HEK293 (cell line): ENCODE measurements around the gene RABGEF1.

Experiments used
- CTCF ChIA-PET: fragments of 350-600 bp; formaldehyde crosslinking; extraction: SDS; loops from one replicate; lab custom pipeline; 2021; ENCODE audit warnings: antibody characterized with exemption; lab: Yijun Ruan, JAX
- POLR2A ChIA-PET: fragments of 300-600 bp; formaldehyde crosslinking; extraction: SDS; loops from one replicate; lab custom pipeline; 2020; ENCODE audit warnings: antibody characterized with exemption, inconsistent platforms; lab: Yijun Ruan, JAX
- H3K27ac ChIP-seq: fragments of 200-500 bp; sonication (Bioruptor generic); 2 replicates; pipeline ENCODE4 v1.5.1; 2014; ENCODE audit warnings: low read depth, low read length, control low read depth, inconsistent platforms; ENCODE audit errors: extremely low read depth
- H3K36me3 ChIP-seq, 2 experiments: fragments of 200-500 bp in 1 of 2; sonication (Bioruptor generic) in 1 of 2; 1 replicate in 1 of 2; 2 replicates in 1 of 2; pipeline ENCODE4 v1.5.1; 2014 to 2017; ENCODE audit warnings: inconsistent platforms in 2 of 2, low read length in 2 of 2; ENCODE audit not compliant: control insufficient read depth in 2 of 2, insufficient read depth in 1 of 2
- H3K4me1 ChIP-seq: fragments of 200-500 bp; sonication (Bioruptor generic); 2 replicates; pipeline ENCODE4 v1.5.1; 2014; ENCODE audit warnings: mild to moderate bottlenecking, low read length, inconsistent platforms; ENCODE audit not compliant: control insufficient read depth, insufficient read depth
- H3K4me3 ChIP-seq: 2 replicates; pipeline ENCODE4 v1.5.1; 2011; ENCODE audit warnings: low read depth, mild to moderate bottlenecking, control low read depth, low read length, moderate library complexity
- H3K9me3 ChIP-seq: fragments of 200-500 bp; sonication (Bioruptor generic); 2 replicates; pipeline ENCODE4 v1.5.1; 2014; ENCODE audit warnings: low read depth, low read length, inconsistent platforms; ENCODE audit not compliant: control insufficient read depth, insufficient read depth
- BCL6B ChIP-seq: fragments of 450-650 bp; formaldehyde crosslinking; IDR thresholded peaks from 2 replicates; pipeline ENCODE4 v1.5.1; 2017; ENCODE audit warnings: missing biosample characterization, missing genetic modification characterization
- EGR2 ChIP-seq: fragments of 450-650 bp; formaldehyde crosslinking; IDR thresholded peaks from 2 replicates; pipeline ENCODE4 v1.5.1; 2016; ENCODE audit warnings: low read depth, missing biosample characterization, missing genetic modification characterization
- HOXA7 ChIP-seq: sonication (generic); formaldehyde crosslinking; IDR thresholded peaks from 2 replicates; pipeline ENCODE4 v1.8.1; 2022; ENCODE audit warnings: missing genetic modification reagents, borderline replicate concordance
- KLF7 ChIP-seq: fragments of 450-650 bp; formaldehyde crosslinking; IDR thresholded peaks from 2 replicates; pipeline ENCODE4 v1.5.1; 2016; ENCODE audit warnings: missing biosample characterization, missing genetic modification characterization, borderline replicate concordance
- PRDM6 ChIP-seq: fragments of 450-650 bp; formaldehyde crosslinking; IDR thresholded peaks from 2 replicates; pipeline ENCODE4 v1.5.1; 2017; ENCODE audit warnings: missing biosample characterization, missing genetic modification characterization
- ZEB2 ChIP-seq: fragments of 450-650 bp; formaldehyde crosslinking; IDR thresholded peaks from 2 replicates; pipeline ENCODE4 v1.5.1; 2016; ENCODE audit warnings: missing biosample characterization, missing genetic modification characterization
- ZNF132 ChIP-seq: fragments of 450-650 bp; formaldehyde crosslinking; IDR thresholded peaks from 2 replicates; pipeline ENCODE4 v1.5.1; 2017; ENCODE audit warnings: missing biosample characterization, missing genetic modification characterization, borderline replicate concordance
- ZNF146 ChIP-seq: fragments of 450-650 bp; formaldehyde crosslinking; IDR thresholded peaks from 2 replicates; pipeline ENCODE4 v1.5.1; 2016; ENCODE audit warnings: missing biosample characterization, missing genetic modification characterization
- ZNF148 ChIP-seq: fragments of 450-650 bp; formaldehyde crosslinking; IDR thresholded peaks from 2 replicates; pipeline ENCODE4 v1.5.0; 2017; ENCODE audit warnings: missing biosample characterization, missing genetic modification characterization, borderline replicate concordance
- ZNF174 ChIP-seq: fragments of 450-650 bp; formaldehyde crosslinking; IDR thresholded peaks from 2 replicates; pipeline ENCODE4 v1.5.0; 2017; ENCODE audit warnings: missing biosample characterization, mild to moderate bottlenecking, missing genetic modification characterization
- ZNF2 ChIP-seq: fragments of 450-650 bp; formaldehyde crosslinking; IDR thresholded peaks from 2 replicates; pipeline ENCODE4 v1.5.1; 2016; ENCODE audit warnings: missing biosample characterization, missing genetic modification characterization
- ZNF214 ChIP-seq: fragments of 450-650 bp; formaldehyde crosslinking; IDR thresholded peaks from 2 replicates; pipeline ENCODE4 v1.5.1; 2017; ENCODE audit warnings: missing biosample characterization, mild to moderate bottlenecking, missing genetic modification characterization, borderline replicate concordance
- ZNF239 ChIP-seq: fragments of 450-650 bp; formaldehyde crosslinking; IDR thresholded peaks from 2 replicates; pipeline ENCODE4 v1.5.1; 2016; ENCODE audit warnings: missing biosample characterization, missing genetic modification characterization
- ZNF354C ChIP-seq: fragments of 450-650 bp; formaldehyde crosslinking; IDR thresholded peaks from 2 replicates; pipeline ENCODE4 v1.5.1; 2016; ENCODE audit warnings: missing biosample characterization, missing genetic modification characterization, low read depth, borderline replicate concordance
- ZNF501 ChIP-seq: fragments of 450-650 bp; formaldehyde crosslinking; IDR thresholded peaks from 2 replicates; pipeline ENCODE4 v1.5.1; 2016; ENCODE audit warnings: missing biosample characterization, missing genetic modification characterization
- ZNF555 ChIP-seq: fragments of 450-650 bp; formaldehyde crosslinking; conservative IDR thresholded peaks from 2 replicates; pipeline ENCODE4 v1.5.1; 2017; ENCODE audit warnings: missing biosample characterization, mild to moderate bottlenecking, missing genetic modification characterization, inconsistent platforms
- ZNF560 ChIP-seq: fragments of 450-650 bp; formaldehyde crosslinking; IDR thresholded peaks from 2 replicates; pipeline ENCODE4 v1.5.1; 2017; ENCODE audit warnings: missing biosample characterization, missing genetic modification characterization, borderline replicate concordance
- ZNF600 ChIP-seq: fragments of 450-650 bp; formaldehyde crosslinking; IDR thresholded peaks from 2 replicates; pipeline ENCODE4 v1.5.1; 2016; ENCODE audit warnings: missing biosample characterization, missing genetic modification characterization
- ZNF660 ChIP-seq: fragments of 450-650 bp; IDR thresholded peaks from 2 replicates; pipeline ENCODE4 v1.5.1; 2018; ENCODE audit warnings: missing biosample characterization, mild to moderate bottlenecking, missing genetic modification characterization
- ZNF677 ChIP-seq: fragments of 450-650 bp; IDR thresholded peaks from 2 replicates; pipeline ENCODE4 v1.5.0; 2018; ENCODE audit warnings: missing biosample characterization, mild to moderate bottlenecking, missing genetic modification characterization, moderate library complexity
- ZNF701 ChIP-seq: fragments of 450-650 bp; formaldehyde crosslinking; IDR thresholded peaks from 2 replicates; pipeline ENCODE4 v1.5.1; 2016; ENCODE audit warnings: missing biosample characterization, missing genetic modification characterization
- ZSCAN16 ChIP-seq: fragments of 450-650 bp; formaldehyde crosslinking; IDR thresholded peaks from 2 replicates; pipeline ENCODE4 v1.5.1; 2016; ENCODE audit warnings: missing biosample characterization, missing genetic modification characterization

The RABGEF1 gene

GRCh38 chr7:66847879-66848790 is 107.6 kb downstream of the RABGEF1 start:
- no peaks in the 10 kb centered on the region for H3K9me3 ChIP-seq
- POLR2A ChIA-PET: no interaction called here

GRCh38 chr7:66859339-66859738 is 118.8 kb downstream of the RABGEF1 start:
- H3K4me3 ChIP-seq: no peak overlapping the region
- H3K4me1 ChIP-seq: 0 out of 2 replicates have a peak, but pooled peaks cover 3% of the 10 kb centered on the region
- no peak for TF ChIP-seq ZNF501
- TF ChIP-seq ZNF132 (tag by site-specific recombination): no peak
- no peak for TF ChIP-seq ZNF600 (tag by site-specific recombination)
- no peak for TF ChIP-seq ZNF354C (tag by site-specific recombination)
- TF ChIP-seq EGR2 (tag by site-specific recombination): no peak
- TF ChIP-seq ZNF2 (tag by site-specific recombination): no peak
- no peak for TF ChIP-seq ZNF239 (tag by site-specific recombination)
- no peak for TF ChIP-seq ZNF174 (tag by site-specific recombination)
- TF ChIP-seq ZSCAN16: no peak
- no peak for TF ChIP-seq PRDM6 (tag by site-specific recombination)
- no peak for TF ChIP-seq ZNF148
- H3K27ac ChIP-seq: no peak overlapping the region
- ChIA-PET POLR2A (no interaction called here), CTCF (no interaction called here)
- H3K9me3 ChIP-seq: no peaks in the 10 kb centered on the region
- H3K36me3 ChIP-seq: peaks cover 8 to 41% of the 10 kb centered on the region in 2 experiments

More at GRCh38 chr7:66847879-66848790, 107.6 kb downstream of the RABGEF1 start:
- CTCF ChIA-PET: no interaction called here
- Histone ChIP-seq H3K4me3 (no peak overlapping the region), H3K4me1 (no peaks in the 10 kb centered on the region), H3K27ac (no peak overlapping the region), H3K36me3 (peaks cover 0 to 2% of the 10 kb centered on the region in 2 experiments; a peak in 1 of 3 replicates)
- TF ChIP-seq ZNF555 (tag by site-specific recombination) (no peak), ZNF701 (no peak), BCL6B (tag by site-specific recombination) (no peak), ZNF214 (tag by site-specific recombination) (no peak), HOXA7 (CRISPR knock-in tag) (no peak), ZNF560 (no peak), KLF7 (tag by site-specific recombination) (no peak), ZNF677 (tag by site-specific recombination) (no peak), ZNF660 (tag by site-specific recombination) (no peak), ZNF146 (tag by site-specific recombination) (no peak), ZEB2 (tag by site-specific recombination) (no peak)
